NCI-H1930 (cell line): Measurements from ENCODE around the gene PWP2.
"Not testable (repeated sequence)": the region's sequence is repeated elsewhere in the genome, so short reads cannot be mapped to it uniquely, and the experiment has no call there.

ENCODE experiments used
- DNase-seq, 2 experiments: peaks; one replicate each; lab custom pipeline; 2025; lab: John Stamatoyannopoulos, UW

Gene PWP2

DNA sequence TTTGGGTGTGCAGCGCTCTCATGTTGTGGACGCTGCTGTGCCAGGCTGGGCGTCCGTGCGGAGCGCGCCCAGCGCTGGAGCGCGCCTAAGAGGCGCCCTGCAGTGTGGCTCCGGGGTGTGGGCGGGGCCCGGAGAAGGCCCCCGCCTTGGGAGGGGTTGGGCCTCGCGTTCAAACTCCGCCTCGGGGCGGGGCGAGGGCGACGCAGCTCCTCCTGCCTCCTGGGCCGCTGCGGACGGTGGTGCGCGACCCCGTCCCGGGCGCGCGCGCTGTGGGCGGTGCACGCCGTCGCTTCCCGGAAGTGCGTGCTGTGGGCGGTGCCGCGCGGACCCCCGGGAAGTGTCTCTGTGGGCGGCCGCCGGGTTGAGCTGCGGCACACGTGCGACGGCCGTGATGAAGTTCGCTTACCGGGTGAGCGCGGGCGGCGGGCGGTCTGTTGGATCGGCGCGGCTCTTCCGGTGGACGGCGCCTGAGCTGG, at the start of gene PWP2:
Gene PWP2, plus strand, starts transcription at position 374 of the 476 bp plus-strand sequence. Its CDS starts 18 bp downstream, at position 392.
- not testable (repeated sequence) for DNase-seq

GRCh38 chr21:44057960-44058651, 49.1 kb upstream of the PWP2 start:
- no peak for DNase-seq

DNA sequence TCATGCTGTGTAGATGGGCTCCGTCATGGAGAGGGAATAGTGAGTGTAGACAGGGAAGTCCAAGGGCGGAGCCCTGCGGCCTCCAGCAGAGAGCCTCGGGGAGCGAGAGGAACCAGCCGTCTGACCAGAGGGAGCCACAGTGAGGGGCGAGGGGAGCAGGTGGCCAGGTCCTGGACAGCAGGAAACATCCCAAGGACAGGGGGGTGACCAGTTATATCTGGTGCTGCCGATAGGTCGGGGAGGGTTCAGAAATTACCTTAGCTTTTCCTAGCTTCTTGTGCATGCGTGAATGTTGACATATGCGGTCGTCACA, 48.6 kb upstream of the PWP2 start:
- DNase-seq = no peak

DNA sequence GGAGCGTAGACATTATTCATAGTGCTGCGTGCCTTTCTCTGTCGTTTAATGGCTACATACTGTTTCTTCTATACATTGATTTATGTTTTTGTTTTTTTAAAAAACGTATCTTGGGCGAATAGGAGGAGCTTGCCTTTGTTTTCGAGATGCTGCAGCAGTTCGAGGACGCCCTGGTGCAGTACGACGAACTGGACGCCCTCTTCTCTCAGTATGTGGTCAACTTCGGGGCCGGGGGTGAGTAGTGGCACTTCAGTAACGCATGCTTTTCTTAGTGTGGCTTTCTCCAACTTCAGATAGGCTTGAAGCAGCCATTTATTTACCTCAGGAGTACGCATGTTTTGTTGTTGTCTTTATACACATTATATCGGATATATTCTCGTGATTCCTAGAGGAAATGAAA, 48.2 kb upstream of the PWP2 start:
- DNase-seq = no peak

- DNase-seq = no peak
Observed at GRCh38 chr21:44059710-44060109, 47.5 kb upstream of the PWP2 start.

GRCh38 chr21:44062380-44062779, 44.8 kb upstream of the PWP2 start:
- no peak for DNase-seq

GRCh38 chr21:44063151-44063912, 43.9 kb upstream of the PWP2 start:
- no peak for DNase-seq

GRCh38 chr21:44064852-44065403, 42.3 kb upstream of the PWP2 start:
- DNase-seq = no peak

- DNase-seq = no peak
Observed at GRCh38 chr21:44065428-44065827, 41.8 kb upstream of the PWP2 start.

GRCh38 chr21:44066116-44066515, 41.1 kb upstream of the PWP2 start:
- no peak for DNase-seq

GRCh38 chr21:44067011-44067839, 40.0 kb upstream of the PWP2 start:
- DNase-seq = no peak

DNA sequence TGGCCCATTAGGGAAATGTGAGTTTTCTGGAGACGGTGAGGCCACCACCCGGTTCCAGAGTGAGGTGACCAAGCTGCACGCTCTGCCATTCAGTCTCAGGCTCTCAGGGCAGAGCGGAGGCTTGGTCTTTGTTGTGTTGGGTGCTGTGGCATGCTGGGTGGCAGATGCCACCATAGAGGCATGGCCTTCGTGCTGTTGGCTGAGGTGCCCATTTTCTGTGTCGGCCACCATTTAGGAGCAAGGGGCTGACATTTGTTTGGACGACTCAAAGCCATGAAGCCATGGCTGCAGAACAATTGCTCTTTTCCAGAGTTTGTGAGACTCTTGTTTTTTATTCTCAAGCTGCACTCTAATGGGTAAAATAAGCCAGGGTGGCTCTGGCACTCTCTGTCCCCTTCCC, 36.8 kb upstream of the PWP2 start:
- DNase-seq = no peak

GRCh38 chr21:44071359-44072104, 35.7 kb upstream of the PWP2 start:
- DNase-seq = no peak

DNA sequence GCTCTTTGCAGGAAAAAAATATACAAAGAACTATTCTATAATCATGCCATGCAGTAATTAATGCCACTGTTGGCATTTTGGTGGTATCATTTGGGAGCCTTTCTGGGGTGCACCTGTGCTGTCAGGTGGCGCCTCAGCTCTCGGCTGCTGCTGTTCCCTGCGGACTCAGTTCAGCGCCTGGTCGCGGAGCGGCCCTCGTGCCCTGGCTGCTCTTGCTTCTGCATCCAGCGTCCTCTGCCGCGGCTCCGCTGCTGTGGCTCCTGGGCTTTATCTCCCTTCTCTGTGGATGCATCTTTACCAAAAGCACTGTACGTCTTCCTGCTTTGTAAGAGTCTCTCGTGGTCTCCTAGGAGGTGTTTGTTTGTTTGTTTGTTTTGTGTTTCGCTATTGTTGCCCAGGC, 35.1 kb upstream of the PWP2 start:
- DNase-seq = no peak

GRCh38 chr21:44074315-44074958, 32.8 kb upstream of the PWP2 start:
- DNase-seq = no peak

DNA sequence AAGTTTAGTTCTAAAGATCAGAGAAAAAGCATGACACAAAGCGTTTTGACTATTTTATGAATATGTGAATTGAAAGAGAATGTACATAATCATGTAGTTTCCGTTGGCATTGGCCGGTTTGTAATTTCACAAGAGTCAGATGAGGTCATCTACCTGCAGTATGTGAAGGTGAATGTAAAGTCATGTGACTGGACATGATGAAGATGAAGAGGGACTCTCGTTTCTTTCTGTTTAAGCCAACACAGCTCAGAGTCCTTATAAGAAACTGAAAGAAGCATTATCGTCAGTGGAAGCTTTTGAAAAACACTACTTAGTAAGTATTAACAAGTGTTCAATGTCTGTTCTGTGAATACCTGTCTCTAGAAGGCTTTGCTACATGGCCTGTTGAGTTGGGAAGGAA, 30.9 kb upstream of the PWP2 start:
- DNase-seq = no peak

DNA sequence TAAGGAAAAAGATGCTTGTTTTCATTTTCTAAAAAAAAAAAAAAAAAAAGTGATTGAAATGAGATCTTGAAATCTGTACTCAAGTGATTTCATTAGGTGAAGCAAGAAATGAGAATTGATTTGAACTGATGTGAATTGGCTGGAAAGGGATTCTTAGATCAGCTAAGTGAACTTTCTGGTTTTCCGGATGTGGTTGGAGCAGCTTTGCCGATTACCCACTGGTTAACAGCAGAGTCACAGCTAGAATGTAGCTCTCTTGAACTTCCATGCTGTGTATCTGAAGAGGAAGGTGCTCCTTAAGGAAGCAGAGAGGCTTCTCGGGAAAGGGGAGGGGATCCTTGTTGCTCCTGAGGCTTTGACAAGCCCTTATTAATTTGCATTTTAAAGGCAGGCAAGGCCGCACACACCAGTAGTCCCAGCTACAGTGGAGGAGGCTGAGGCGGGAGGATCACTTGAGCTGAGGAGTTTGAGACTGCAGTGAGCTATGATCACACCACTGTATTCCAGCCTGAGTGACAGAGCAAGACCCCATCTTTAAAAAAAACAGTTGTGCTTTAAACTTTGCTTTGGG, 28.7 kb upstream of the PWP2 start:
- DNase-seq = no peak

- DNase-seq = no peak
Observed at GRCh38 chr21:44079446-44079845, 27.8 kb upstream of the PWP2 start.

DNA sequence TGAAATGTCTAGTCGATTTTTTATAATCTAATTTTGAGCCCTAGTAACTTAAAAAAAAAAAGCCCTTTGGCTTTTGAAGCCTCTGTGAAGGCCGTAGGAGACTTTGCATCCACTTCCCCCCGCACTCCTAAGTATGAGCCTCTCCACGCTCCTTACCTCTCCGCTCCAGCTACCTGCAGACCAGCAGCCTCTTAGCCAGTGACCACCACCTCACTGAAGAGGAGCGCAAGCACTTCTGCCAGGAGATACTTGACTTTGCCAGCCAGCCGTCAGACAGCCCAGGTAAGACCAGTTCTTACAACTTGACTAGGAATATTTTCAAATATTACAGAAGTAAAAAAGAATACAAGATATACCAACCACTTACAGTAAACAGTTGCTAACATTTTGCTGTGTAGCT, 27.4 kb upstream of the PWP2 start:
- DNase-seq = no peak

- DNase-seq = no peak
Observed at GRCh38 chr21:44082648-44083440, 24.4 kb upstream of the PWP2 start.
